GM21619 (cell line): ENCODE data around the gene CLEC16A.

Experiments used
- ATAC-seq: cut with Tn5 transposase; IDR thresholded peaks from one replicate; pipeline ENCODE4 v1.9.1; 2021; ENCODE audit not compliant: unreplicated experiment

The CLEC16A gene

GRCh38 chr16:11225677-11226549, 281.5 kb downstream of the CLEC16A start:
- no peak for ATAC-seq

- no peak for ATAC-seq
Measured at GRCh38 chr16:11229432-11229831, 285.1 kb downstream of the CLEC16A start.

DNA sequence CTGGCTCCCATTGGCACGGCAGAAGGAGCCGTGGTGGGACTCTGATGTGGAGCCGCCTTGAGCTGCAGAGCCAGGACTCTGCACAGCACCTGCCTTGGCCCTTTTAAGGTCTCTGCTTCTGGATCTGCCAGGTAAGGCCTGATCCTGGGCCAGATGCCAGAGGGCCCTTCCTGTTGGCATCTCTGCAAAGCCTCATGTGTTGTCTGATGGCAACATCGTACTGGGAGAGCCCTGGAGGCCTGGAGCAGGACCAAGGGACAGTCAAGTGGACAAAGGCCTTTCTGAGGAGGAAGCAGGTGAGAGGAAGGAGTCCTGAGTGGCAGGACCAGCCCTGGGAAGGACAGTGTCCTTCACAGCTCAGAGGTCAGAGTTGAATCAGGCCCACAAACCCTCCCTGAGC, 285.5 kb downstream of the CLEC16A start:
- ATAC-seq, result no peak

DNA sequence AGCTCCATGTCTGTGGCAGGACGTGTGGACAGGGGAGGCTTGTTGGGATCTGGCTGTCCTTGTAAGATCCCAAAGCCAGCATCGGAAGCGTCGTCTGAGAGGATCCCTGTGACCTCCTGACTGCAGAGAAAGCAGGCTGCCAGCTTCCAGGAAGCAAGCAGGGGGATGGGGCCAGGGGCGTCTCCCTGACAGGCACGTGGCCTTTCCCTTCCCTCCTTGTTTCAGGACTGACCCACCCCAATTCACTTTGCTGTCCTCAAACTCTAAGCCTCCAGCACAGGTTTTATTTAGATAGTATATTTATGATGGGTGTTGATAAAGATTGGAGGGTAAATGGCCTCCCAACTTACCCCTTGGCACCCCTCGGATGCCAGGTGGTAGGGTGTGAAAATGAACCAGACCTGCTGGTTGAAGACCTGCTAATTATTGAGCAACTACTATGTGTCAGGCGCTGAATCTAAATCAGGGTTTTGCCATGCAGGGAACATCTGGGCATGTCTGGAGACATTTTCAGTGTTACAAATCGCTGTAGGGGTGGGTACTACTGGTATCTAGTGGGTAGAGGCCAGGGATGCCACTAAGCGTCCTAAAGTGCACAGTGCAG, 287.1 kb downstream of the CLEC16A start:
- ATAC-seq, result no peak
